GM15510 (cell line): ENCODE data around the gene CUX1.

ENCODE experiments used
- POLR2A ChIP-seq: IDR thresholded peaks from 3 replicates; pipeline ENCODE4 v1.6.1; 2011; ENCODE audit warnings: borderline replicate concordance; ENCODE audit not compliant: insufficient read length; ENCODE audit errors: extremely low read depth

CUX1 gene

DNA sequence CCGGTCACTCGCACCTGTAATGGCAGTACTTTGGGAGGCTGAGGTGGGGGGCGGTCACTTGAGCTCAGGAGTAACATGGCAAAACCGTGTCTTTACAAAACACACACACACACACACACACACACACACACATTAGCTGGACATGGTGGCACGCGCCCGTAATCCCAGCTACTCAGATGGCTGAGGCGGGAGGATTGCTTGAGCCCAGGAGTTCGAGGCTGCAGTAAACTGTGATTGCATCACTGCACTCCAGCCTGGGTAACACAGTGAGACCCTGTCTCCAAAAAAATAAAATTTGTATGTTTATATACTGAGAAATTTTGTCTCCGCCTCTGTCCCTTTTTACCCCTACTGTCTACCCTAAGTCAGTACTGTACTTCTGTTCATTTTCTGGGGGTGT lies 86.6 kb downstream of the CUX1 start:
- no peak for TF ChIP-seq POLR2A

DNA sequence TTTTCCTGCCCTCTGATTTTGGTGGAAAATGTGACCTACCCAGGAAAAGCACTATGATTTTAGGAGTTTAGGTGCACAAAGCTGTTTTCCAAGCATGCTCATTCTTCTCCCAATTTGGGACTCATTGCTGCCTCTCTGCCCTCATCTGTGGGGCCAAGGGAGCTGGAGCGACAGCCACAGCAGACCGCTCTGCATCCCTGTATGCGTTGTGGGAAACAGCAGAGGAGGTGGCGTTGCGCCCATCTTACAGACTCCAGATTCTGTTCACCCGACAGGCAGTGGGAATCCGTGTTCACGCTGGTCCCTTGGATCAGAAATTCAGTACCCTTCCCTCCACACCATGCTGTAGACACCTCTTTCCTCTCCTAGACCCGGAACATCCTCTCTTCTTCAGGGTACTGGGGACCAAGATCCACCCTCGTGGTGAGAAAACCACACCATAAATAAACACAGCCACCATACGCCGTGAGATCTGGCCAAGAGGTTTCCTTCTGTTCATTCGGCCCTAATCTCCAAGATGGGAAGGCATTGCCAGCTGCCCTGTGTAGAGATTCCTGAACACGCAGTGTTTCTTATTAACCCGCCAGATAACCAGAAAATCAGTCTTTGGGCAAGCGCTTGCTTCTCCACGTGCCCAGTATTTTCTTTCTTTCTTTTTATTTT lies 87.9 kb downstream of the CUX1 start:
- no peak for TF ChIP-seq POLR2A

DNA sequence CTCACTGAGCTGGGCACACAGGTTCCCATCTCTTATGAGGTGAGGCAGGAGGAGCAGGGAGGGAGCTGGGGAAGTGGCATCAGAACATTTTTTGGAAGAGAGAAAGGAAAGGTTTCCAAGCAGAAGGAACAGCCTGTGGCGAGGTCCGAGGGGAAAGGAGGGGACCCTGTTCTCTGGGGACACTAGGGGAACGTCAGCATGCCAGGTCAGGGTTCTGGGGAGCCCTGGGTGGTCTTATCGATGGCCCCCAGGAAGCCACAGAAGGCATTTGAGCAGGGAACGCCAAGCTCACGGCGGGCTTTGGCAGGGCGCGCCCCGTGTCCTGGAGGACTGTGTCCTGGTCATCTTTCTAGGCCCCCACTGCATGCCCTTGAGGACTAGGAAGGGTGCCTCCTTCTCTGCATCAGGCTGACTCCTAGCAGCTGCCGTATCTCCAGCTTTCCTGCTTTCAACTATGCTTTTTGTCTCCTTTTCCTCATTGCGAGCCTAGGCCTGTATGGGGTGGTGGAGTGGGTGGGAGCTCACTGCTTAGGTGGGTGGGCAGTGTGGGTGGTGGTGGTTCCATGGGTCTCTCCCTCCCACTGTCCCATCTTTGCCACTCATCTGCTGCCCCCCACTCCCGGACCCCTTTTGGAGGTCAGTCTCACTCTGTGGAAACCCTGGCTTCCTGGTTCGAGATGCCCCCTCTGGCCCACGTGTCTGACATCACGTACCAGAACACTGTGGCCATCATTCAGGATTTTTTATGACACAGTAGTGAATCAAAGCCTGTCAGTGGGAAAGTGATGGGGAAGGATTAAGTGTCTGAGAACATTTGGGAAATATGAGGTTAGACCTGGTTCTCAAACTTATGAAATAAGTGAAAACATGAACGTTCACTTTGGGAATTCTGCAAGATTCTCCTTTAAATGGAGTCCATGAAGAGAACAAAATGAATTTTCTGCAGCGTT lies 89.1 kb downstream of the CUX1 start:
- no peak for TF ChIP-seq POLR2A

DNA sequence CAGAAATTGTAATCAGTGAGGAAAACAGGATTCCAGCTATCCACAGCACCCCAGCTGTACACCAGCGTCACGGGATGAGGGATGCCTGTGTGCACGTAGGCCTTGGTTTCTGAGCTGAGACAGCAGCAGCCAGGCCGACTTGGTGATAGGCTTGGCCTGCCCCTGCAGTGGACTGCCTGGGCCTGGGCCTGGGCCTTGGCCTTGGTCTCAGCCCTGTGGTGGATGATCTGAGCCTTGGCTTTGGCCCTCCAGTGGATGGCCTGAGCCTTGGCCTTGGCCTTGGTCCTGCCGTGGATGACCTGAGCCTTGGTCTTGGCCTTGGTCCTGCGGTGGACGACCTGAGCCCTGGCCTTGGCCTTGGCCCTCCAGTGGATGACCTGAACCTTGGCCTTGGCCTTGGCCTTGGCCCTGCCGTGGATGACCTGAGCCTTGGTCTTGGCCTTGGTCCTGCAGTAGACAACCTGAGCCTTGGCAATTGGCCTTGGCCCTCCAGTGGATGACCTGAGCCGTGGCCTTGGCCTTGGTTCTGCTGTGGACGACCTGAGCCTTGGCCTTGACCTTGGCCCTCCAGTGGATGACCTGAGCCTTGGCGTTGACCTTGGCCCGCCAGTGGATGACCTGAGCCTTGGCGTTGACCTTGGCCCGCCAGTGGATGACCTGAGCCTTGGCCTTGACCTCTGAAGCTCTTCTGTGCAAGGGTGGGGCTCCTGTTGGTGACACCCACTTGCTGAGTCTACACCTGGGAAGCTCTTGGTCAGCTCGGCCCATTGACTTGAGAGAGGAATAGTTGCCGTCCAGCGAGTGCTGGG lies 93.8 kb downstream of the CUX1 start:
- no peak for TF ChIP-seq POLR2A

DNA sequence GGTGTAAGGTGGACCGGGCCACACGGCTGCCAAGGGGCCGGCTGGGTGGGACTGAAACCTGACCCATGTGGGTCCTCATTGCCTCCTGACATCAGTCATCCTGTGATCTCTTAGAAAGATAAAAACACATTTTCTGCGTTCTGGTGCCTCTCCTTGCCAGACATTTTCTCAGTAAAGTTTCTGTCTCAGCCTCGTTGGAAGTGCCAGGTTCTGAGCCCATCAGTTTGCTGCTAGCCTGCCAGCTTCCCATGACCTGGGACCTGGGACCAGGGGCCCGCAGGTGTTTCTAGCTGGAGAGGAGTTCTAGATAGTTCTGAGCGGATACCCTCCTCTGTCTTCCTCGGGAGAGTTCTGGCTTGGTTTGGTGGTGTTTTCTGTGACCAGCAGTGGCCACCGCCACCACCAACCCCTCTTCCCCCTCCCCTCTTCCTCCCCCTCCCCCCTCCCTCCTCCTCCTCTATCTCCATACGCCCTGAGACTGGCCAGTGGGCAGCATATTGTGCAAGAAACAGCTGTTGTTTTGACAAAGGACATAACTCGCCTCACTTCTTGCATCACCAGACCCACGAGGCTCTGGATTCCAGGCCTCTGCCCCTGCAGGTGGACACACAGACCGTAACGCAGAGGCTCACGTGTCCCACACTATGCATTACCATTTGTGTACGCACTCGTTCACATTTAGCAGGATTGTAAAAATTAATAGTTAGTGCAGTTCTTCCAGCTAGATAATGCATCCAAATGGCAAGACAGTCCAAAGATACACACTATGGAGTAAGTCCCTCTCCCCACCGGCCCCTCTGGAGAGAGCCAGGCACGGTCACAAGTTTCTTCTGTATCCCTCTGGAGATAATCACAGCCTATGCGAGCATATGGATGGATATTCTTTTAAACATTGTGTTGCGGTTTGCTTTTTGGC lies 94.6 kb downstream of the CUX1 start:
- TF ChIP-seq POLR2A: no peak

DNA sequence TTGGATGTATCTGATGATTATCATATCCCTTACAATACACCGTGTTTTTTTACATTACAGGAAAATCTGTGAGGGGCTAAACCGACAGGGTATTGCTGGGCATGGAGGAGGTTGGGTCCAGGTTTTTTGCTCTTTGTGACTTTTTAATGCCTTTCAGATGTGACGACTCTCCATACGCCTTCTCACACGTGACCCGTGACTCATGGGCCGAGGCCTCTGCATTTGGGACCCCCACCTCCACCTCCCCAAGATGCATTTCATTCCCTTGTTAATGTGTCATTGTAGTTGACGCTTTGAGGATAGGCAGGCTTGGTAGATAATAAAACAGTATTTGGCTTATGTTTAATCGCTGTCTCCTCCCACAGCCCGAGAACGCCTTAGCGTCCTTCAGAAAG lies 95.3 kb downstream of the CUX1 start:
- TF ChIP-seq POLR2A: no peak

DNA sequence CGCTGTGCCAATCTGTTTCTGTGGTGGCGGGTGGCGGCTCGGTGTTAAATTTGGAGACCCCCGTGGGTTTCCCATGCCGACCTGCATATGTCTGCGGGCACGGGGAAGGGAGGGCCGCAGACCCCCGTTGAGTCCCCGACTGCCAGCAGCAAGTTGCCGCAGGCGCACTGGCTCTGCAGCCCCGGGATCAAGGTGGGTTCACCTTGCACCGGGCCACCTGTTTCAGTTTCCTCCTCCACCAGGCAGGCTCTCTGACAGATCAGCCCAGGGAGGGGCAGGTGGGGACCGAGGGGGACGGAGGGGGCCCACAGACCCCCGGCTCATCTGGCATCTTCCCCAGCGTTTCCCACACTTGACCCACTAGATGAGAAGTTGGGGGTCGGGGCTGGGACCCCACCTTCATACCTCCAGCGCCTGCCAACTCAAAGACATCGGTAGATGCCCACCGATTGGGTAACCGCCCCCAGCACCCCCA lies 95.9 kb downstream of the CUX1 start:
- TF ChIP-seq POLR2A: no peak

DNA sequence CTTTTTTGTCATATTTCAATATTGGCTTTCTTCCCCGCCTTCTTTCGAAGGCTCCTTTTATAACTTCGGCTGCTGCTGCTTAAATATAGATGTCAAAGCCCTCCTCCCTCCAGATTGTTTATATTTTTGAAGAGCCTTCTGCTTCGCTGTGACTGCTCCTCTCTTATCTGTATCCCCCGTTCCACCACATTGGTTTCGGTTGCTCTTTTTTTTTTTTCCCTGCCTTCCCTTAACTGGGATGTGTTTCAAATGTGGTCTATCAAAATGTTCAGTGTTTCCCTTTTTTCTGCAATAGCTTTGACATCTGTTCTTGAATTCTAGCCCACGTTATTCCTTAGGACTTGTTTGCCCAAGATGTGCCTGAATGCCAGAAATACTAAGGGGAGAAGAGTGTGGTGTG lies 96.4 kb downstream of the CUX1 start:
- no peak for TF ChIP-seq POLR2A

DNA sequence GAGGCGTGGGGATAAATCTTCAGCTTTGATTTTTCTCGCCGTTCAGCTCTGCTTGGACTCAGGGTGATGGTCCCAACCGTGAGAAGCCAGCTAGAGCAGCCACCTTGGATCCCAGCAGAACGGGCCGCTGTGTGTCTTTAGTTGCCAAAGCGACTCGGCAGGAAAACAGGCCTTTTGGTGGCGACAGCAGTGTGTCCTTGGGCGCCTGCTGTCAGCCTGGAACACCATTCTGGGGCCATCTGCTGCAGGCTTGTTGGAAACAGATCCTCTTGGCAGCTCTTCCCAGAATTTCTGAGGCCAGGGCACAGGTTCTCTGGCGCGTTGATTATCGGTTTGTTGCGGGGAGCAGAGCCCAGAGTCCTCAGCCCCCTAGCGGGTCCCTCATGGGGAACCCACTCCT lies 97.6 kb downstream of the CUX1 start:
- no peak for TF ChIP-seq POLR2A

DNA sequence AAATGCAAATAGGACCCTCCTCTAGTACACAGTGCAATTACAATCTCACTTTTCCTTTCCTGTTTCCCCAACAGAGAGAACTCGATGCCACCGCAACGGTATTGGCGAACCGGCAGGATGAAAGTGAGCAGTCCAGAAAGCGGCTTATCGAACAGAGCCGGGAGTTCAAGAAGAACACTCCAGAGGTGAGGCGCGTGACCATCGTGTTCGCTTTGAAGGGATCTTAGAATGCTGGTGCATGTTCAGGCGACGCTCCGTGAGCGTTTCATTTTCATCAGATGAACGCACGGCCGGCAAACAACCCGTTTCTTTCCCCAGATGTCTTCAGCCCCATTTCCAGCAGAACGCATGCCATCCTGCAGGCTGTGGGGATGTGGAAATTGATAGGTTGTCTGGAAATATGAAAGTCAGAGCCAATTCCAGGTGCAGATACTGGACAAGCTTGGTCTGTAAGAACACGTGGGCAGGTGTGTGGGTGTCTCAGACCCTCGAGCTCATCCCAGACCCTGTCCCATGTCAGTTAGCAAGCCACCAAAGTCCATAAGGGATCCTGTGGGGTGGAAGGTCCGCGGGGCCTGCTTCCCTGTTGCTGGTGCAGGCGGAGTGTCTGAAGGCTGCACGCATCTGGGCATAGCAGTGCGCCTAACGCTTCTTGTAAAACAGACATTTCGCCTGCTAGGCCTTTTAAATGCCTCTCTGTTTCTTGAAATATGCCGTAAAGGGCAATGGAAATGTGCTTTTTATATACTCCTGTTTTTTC lies 98.8 kb downstream of the CUX1 start:
- no peak for TF ChIP-seq POLR2A

DNA sequence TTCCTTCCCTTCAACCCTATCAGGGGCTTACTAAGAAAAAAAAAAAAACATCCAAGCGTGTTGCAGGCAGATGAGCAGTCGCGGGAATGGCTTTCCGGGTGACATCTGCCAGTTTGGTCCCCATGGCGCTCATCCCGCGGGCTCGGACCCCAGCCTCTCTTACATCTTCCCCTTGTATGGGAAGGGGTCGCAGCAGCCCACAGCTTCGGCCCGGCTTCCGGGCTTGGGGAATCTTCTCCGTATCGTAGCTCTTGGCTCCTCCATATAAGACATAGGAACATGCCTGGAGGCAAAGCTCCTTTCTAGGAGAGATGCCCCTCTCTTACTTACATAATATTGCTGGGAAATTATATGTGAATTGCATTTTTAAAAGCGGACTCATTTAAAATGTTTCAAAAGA lies 99.5 kb downstream of the CUX1 start:
- no peak for TF ChIP-seq POLR2A

DNA sequence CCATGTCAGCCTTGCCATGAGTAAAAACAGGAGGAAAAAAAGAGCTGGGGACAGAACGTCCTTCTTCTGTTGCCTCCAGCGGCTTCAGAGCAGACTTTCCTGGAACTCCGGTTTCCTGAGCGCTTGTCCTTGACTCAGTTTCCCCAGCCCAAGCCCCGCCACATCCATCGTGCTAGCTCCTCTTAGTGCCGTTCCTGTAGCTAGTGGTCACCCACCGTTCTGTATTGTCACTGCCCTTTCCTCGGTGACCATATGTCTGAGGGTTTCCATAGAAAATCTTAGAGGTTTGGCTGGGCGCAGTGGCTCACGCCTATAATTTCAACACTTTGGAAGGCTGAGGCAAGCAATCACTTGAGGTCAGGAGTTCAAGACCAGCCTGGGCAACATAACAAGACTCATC lies 100.1 kb downstream of the CUX1 start:
- TF ChIP-seq POLR2A: no peak

DNA sequence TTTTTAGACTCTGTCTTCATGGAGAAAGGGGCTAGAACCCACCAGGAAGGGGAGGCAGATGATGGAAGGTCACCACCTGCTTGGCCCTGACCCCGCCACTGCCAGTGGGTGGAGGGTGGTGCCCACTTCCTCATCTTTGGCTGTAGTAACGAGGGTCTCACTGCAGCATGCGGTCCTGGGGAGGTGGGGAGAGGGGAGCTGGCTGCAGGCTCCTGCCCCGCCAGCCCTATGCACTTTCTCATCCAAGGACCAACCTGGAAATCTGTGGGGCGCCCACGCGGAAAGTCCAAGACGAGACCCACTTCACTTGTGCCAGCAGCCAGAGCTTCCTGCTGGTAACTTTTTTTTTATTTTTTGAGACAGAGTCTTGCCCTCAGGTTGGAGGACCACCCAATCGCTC lies 101.0 kb downstream of the CUX1 start:
- no peak for TF ChIP-seq POLR2A
